Brain microvascular endothelial cell (primary cell): ENCODE measurements around the gene GAB3.

ENCODE experiments used
- DNase-seq: peaks from one replicate; pipeline ENCODE4 v3.0.0-alpha.2; 2020
- H3K27ac ChIP-seq: fragments of 250-450 bp; sonication (Bioruptor Pico); 2 replicates; pipeline ENCODE4 v1.5.1; 2020; ENCODE audit warnings: mild to moderate bottlenecking, moderate library complexity
- H3K27me3 ChIP-seq: fragments of 250-450 bp; sonication (Bioruptor Pico); replicated peaks from 2 replicates; pipeline ENCODE4 v1.5.1; 2020; ENCODE audit warnings: mild to moderate bottlenecking
- H3K36me3 ChIP-seq: fragments of 250-450 bp; sonication (Bioruptor Pico); replicated peaks from 2 replicates; pipeline ENCODE4 v1.5.1; 2020; ENCODE audit warnings: mild to moderate bottlenecking
- H3K4me3 ChIP-seq: 2 replicates; pipeline ENCODE4 v1.5.1; 2011; ENCODE audit warnings: low read depth, mild to moderate bottlenecking, control low read depth, low read length, moderate library complexity
- CTCF ChIP-seq: IDR thresholded peaks from 2 replicates; pipeline ENCODE4 v1.5.1; 2011; ENCODE audit warnings: low read depth, mild to moderate bottlenecking, moderate library complexity, low read length, control low read depth, inconsistent platforms; ENCODE audit errors: missing control alignments
- in situ Hi-C: cut with HindIII; loops from 2 replicates; pipeline ENCODE4 v1.10.0; 2017; ENCODE audit warnings: low sequenced_read_pairs, low pct_ligation_motif_present

GAB3 gene

GRCh38 chrX:154750301-154751202 is at the start of gene GAB3:
TSS of gene GAB3 (minus strand) at chrX:154751077. CDS start at chrX:154751025, 52 bp downstream.
- Histone ChIP-seq H3K27me3 (no peaks in the 10 kb centered on the region), H3K4me3 (peak within 1 kb of the TSS; percentile 56), H3K27ac (no peak within 1 kb of the TSS), H3K36me3 (no peaks in the 10 kb centered on the region)
- no peak for TF ChIP-seq CTCF
- in situ Hi-C loops, result no loop called here
- no peak for DNase-seq

- Histone ChIP-seq H3K27me3 (no peaks in the 10 kb centered on the region), H3K27ac (peak overlapping the region; percentile 84), H3K4me3 (no peak overlapping the region), H3K36me3 (no peaks in the 10 kb centered on the region)
- in situ Hi-C loops, result no loop called here
- no peak for DNase-seq
- no peak for TF ChIP-seq CTCF
Observed at GRCh38 chrX:154799556-154800348, 48.9 kb upstream of the GAB3 start.

- Histone ChIP-seq H3K27ac (no peak overlapping the region), H3K27me3 (no peaks in the 10 kb centered on the region), H3K36me3 (no peaks in the 10 kb centered on the region), H3K4me3 (no peak overlapping the region)
- TF ChIP-seq CTCF, result no peak
- in situ Hi-C loops, result no loop called here
- DNase-seq, result peak; percentile 19
Observed at GRCh38 chrX:154797006-154797405, 46.1 kb upstream of the GAB3 start.

- Histone ChIP-seq H3K36me3 (no peaks in the 10 kb centered on the region), H3K27ac (no peak overlapping the region), H3K27me3 (no peaks in the 10 kb centered on the region), H3K4me3 (no peak overlapping the region)
- in situ Hi-C loops, result no loop called here
- no peak for TF ChIP-seq CTCF
- no peak for DNase-seq
Observed at GRCh38 chrX:154795016-154795415, 44.1 kb upstream of the GAB3 start.

- Histone ChIP-seq H3K27me3 (no peaks in the 10 kb centered on the region), H3K27ac (no peak overlapping the region), H3K4me3 (no peak overlapping the region), H3K36me3 (no peaks in the 10 kb centered on the region)
- no peak for TF ChIP-seq CTCF
- in situ Hi-C loops, result no loop called here
- no peak for DNase-seq
Observed at GRCh38 chrX:154793084-154793795, 42.4 kb upstream of the GAB3 start.
